ENCODE results near the gene TRIM13.

The TRIM13 gene

GRCh38 chr13:49996161-49996915 lies 504 bp upstream of the TRIM13 start:
- DNase-seq (ENCODE audit: low read depth) = peak; percentile 80

- DNase-seq (ENCODE audit: low read depth) = no peak
These were observed 1.1 kb downstream of the TRIM13 start for GRCh38 chr13:49997955-49998354.

GRCh38 chr13:49998714-49999624 lies 2.1 kb downstream of the TRIM13 start:
- DNase-seq (ENCODE audit: low read depth) = no peak

GRCh38 chr13:50001287-50001686 lies 4.4 kb downstream of the TRIM13 start:
- no peak for DNase-seq (ENCODE audit: low read depth)

GRCh38 chr13:50006426-50007135 lies 9.7 kb downstream of the TRIM13 start:
- DNase-seq (ENCODE audit: low read depth) = no peak

- no peak for DNase-seq (ENCODE audit: low read depth)
These were observed 14.6 kb downstream of the TRIM13 start for GRCh38 chr13:50011461-50011860.

GRCh38 chr13:50012396-50013169 lies 15.7 kb downstream of the TRIM13 start:
- no peak for DNase-seq (ENCODE audit: low read depth)

GRCh38 chr13:50014386-50014785 lies 17.5 kb downstream of the TRIM13 start:
- no peak for DNase-seq (ENCODE audit: low read depth)

- DNase-seq (ENCODE audit: low read depth) = no peak
These were observed 18.4 kb downstream of the TRIM13 start, which contains the start of gene KCNRG for GRCh38 chr13:50015258-50015657. Gene KCNRG (plus strand): TSS chr13:50015444. CDS start chr13:50015494, 50 bp downstream.

GRCh38 chr13:50015750-50016149 lies 18.9 kb downstream of the TRIM13 start:
- no peak for DNase-seq (ENCODE audit: low read depth)

GRCh38 chr13:50016444-50016843 lies 19.6 kb downstream of the TRIM13 start:
- no peak for DNase-seq (ENCODE audit: low read depth)

GRCh38 chr13:50017819-50018218 lies 21.0 kb downstream of the TRIM13 start:
- DNase-seq (ENCODE audit: low read depth) = no peak

GRCh38 chr13:50025436-50025835 lies 28.6 kb downstream of the TRIM13 start:
- DNase-seq (ENCODE audit: low read depth) = no peak

GRCh38 chr13:50026788-50027473 lies 30.1 kb downstream of the TRIM13 start:
- DNase-seq (ENCODE audit: low read depth) = no peak

GRCh38 chr13:50030315-50030714 lies 33.5 kb downstream of the TRIM13 start:
- no peak for DNase-seq (ENCODE audit: low read depth)

GRCh38 chr13:50033725-50034124 lies 36.9 kb downstream of the TRIM13 start:
- no peak for DNase-seq (ENCODE audit: low read depth)

GRCh38 chr13:50037788-50038187 lies 40.9 kb downstream of the TRIM13 start:
- no peak for DNase-seq (ENCODE audit: low read depth)

GRCh38 chr13:50038266-50038665 lies 41.4 kb downstream of the TRIM13 start:
- DNase-seq (ENCODE audit: low read depth) = no peak

- no peak for DNase-seq (ENCODE audit: low read depth)
These were observed 55.6 kb downstream of the TRIM13 start for GRCh38 chr13:50052478-50052877.

- no peak for DNase-seq (ENCODE audit: low read depth)
These were observed 57.0 kb downstream of the TRIM13 start for GRCh38 chr13:50053844-50054243.

GRCh38 chr13:50055454-50055853 lies 58.6 kb downstream of the TRIM13 start:
- DNase-seq (ENCODE audit: low read depth) = no peak

Data from activated T-cell treated with anti-CD3 and anti-CD28 coated beads for 1 hour (primary cell).